Ishikawa (cell line): ENCODE data around the gene NHSL1.

Experiments used
- CEBPB ChIP-seq: IDR thresholded peaks from 2 replicates; pipeline ENCODE4 v1.6.1; 2012
- CREB1 ChIP-seq: IDR thresholded peaks from 2 replicates; pipeline ENCODE4 v1.6.1; 2012; ENCODE audit warnings: low read depth
- EGR1 ChIP-seq: IDR thresholded peaks from 2 replicates; pipeline ENCODE4 v1.6.1; 2012
- EP300 ChIP-seq: IDR thresholded peaks from 2 replicates; pipeline ENCODE4 v1.6.1; 2012; ENCODE audit warnings: borderline replicate concordance
- FOXM1 ChIP-seq: IDR thresholded peaks from 2 replicates; pipeline ENCODE4 v1.6.1; 2012; ENCODE audit warnings: low read depth, borderline replicate concordance
- MAX ChIP-seq: IDR thresholded peaks from 2 replicates; pipeline ENCODE4 v1.6.1; 2012
- NFIC ChIP-seq: IDR thresholded peaks from 2 replicates; pipeline ENCODE4 v1.6.1; 2012
- RAD21 ChIP-seq: IDR thresholded peaks from 2 replicates; pipeline ENCODE4 v1.6.1; 2012; ENCODE audit warnings: low read depth
- REST ChIP-seq: IDR thresholded peaks from 2 replicates; pipeline ENCODE4 v1.6.1; 2012; ENCODE audit warnings: low read depth, mild to moderate bottlenecking
- TAF1 ChIP-seq: IDR thresholded peaks from 2 replicates; pipeline ENCODE4 v1.6.1; 2012; ENCODE audit warnings: low read depth, mild to moderate bottlenecking
- TCF12 ChIP-seq: IDR thresholded peaks from 2 replicates; pipeline ENCODE4 v1.6.1; 2012; ENCODE audit warnings: low read depth
- TEAD4 ChIP-seq: IDR thresholded peaks from 2 replicates; pipeline ENCODE4 v1.6.1; 2012
- USF1 ChIP-seq: IDR thresholded peaks from 2 replicates; pipeline ENCODE4 v1.6.1; 2012
- YY1 ChIP-seq: IDR thresholded peaks from 2 replicates; pipeline ENCODE4 v1.6.1; 2012; ENCODE audit warnings: low read depth
- ZBTB7A ChIP-seq: IDR thresholded peaks from 2 replicates; pipeline ENCODE4 v1.6.1; 2012; ENCODE audit warnings: low read depth

Gene NHSL1

DNA sequence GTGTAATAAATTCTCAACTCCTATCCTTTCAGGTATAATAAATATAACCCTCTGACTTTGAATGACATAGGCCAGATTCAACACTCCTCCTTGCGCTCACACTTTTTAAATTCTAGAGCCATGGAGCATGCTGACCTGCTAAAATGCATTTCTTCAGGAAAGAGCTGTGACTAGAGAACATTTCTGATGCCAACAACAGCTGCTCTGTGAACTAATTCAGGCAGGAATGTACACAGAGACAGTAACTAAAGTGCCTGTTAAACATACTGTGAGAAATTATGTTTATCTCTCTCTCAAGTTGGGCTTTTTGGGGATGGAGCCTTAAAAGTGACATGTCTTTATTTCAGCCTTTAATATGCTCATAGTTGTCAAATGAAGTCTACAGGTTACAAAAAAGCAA is 8.3 kb downstream of the NHSL1 start:
- TF ChIP-seq CEBPB (no peak), YY1 (no peak), USF1 (no peak), MAX (no peak), TEAD4 (no peak), TCF12 (no peak), REST (no peak), EP300 (no peak), EGR1 (no peak), FOXM1 (no peak), ZBTB7A (no peak), TAF1 (no peak), NFIC (no peak), RAD21 (no peak), CREB1 (no peak)

DNA sequence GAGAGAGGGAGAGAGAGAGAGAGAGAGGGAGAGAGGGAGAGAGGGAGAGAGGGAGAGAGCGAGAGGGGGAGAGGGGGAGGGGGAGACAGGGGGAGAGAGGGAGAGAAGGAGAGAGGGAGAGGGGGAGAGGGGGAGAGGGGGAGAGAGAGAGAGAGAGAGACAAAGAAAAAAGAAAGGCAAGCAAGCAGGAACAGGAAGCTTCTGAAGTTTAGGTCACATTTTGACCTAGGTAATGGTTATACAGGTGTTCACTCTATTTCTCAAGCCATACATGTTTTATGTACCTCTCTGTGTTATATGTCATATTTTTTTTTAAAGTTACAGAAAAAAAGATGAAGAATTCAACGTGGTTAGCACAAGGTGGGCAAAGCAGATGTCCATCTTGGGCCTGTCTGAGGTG is 9.4 kb downstream of the NHSL1 start:
- TF ChIP-seq TAF1 = no peak
- no peak for TF ChIP-seq NFIC
- no peak for TF ChIP-seq EGR1

DNA sequence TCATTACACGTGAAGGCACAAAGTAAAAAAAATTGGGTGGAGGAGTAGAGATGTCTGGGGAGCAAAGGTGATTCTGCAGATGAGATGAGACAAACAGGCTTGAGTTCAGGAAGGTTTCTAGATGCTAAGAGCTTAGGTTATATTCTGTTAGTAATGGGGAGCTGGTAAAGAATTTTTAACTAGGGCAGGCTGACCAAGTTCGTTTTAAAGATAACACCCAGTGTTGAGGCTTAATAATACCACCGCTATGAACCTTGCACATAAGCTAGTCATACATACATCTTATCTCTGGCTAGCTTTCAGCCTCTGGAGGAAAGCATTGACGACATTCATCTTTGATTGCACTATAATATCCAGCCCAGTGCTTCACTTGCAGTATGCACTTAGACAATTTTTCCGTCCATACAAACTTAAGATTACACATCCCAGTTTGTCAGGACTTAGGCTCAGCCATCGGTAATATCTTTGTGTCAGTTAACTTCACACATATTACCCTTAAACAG is 12.1 kb downstream of the NHSL1 start:
- TF ChIP-seq MAX (no peak), USF1 (no peak), REST (no peak), NFIC (no peak), RAD21 (no peak)

- TF ChIP-seq MAX = no peak
- no peak for TF ChIP-seq EP300
- TF ChIP-seq EGR1 = no peak
- no peak for TF ChIP-seq TCF12
- no peak for TF ChIP-seq CREB1
- TF ChIP-seq REST = no peak
- no peak for TF ChIP-seq TEAD4
- TF ChIP-seq TAF1 = no peak
- TF ChIP-seq NFIC = no peak
- TF ChIP-seq ZBTB7A = no peak
- TF ChIP-seq RAD21 = no peak
- no peak for TF ChIP-seq USF1
- no peak for TF ChIP-seq FOXM1
- no peak for TF ChIP-seq CEBPB
Measured at GRCh38 chr6:138486249-138487101, 12.8 kb downstream of the NHSL1 start.
